Measurements from ENCODE around the gene IL1B.
A peak's percentile ranks its signal among the peaks of the same experiment; 100 is the strongest.
"Not testable (repeated sequence)": the region's sequence is repeated elsewhere in the genome, so short reads cannot be mapped to it uniquely, and the experiment has no call there.

Gene IL1B

GRCh38 chr2:112834396-112835037, 2.1 kb downstream of the IL1B start:
- peaks cover 0 to 97% (median 87%) of the 10 kb centered on the region in 11 experiments; a peak in 19 of 22 replicates for H3K9me3 ChIP-seq (replicated peaks in 1 of 11)
- peaks cover 58 to 80% (median 69%) of the 10 kb centered on the region in 11 experiments for H3K36me3 ChIP-seq
- peaks cover 0 to 69% (median 0%) of the 10 kb centered on the region in 11 experiments; a peak in 6 of 22 replicates for H4K20me1 ChIP-seq
- peak overlapping the region; percentile 77 to 88 (median 84) for H3K9ac ChIP-seq
- peaks cover 67 to 100% (median 96%) of the 10 kb centered on the region in 10 experiments for H3K4me1 ChIP-seq
- H3K27ac ChIP-seq: peak overlapping the region; percentile 72 to 98 (median 96); a peak in 21 of 22 replicates
- no peaks in the 10 kb centered on the region for H3K27me3 ChIP-seq
- peak overlapping the region; percentile 76 to 98 (median 89) for H3K4me2 ChIP-seq
- H3K4me3 ChIP-seq: peak overlapping the region; percentile 58 to 77 (median 70)
- TF ChIP-seq Cebpa-rat (IDR thresholded peaks at IDR 0.05): no peak

- Histone ChIP-seq H3K9me3 (replicated peaks in 1 of 11) (peaks cover 0 to 100% (median 92%) of the 10 kb centered on the region in 11 experiments; a peak in 19 of 22 replicates), H3K27me3 (no peaks in the 10 kb centered on the region), H4K20me1 (peaks cover 0 to 74% (median 0%) of the 10 kb centered on the region in 11 experiments; a peak in 6 of 22 replicates), H3K27ac (peak overlapping the region; percentile 72 to 98 (median 96); a peak in 21 of 22 replicates), H3K36me3 (peaks cover 60 to 80% (median 74%) of the 10 kb centered on the region in 11 experiments), H3K4me3 (peak overlapping the region; percentile 58 to 77 (median 70)), H3K9ac (peak overlapping the region; percentile 77 to 88 (median 84)), H3K4me1 (peaks cover 62 to 100% (median 92%) of the 10 kb centered on the region in 10 experiments), H3K4me2 (peak overlapping the region; percentile 76 to 98 (median 89))
- no peak for TF ChIP-seq Cebpa-rat (IDR thresholded peaks at IDR 0.05)
These were observed 2.6 kb downstream of the IL1B start for GRCh38 chr2:112833976-112834375.

- peaks cover 58 to 99% (median 88%) of the 10 kb centered on the region in 10 experiments for H3K4me1 ChIP-seq
- peak overlapping the region; percentile 58 to 77 (median 70) for H3K4me3 ChIP-seq
- peak overlapping the region; percentile 77 to 88 (median 84) for H3K9ac ChIP-seq
- peak overlapping the region; percentile 7 to 98 (median 96); a peak in 20 of 22 replicates for H3K27ac ChIP-seq
- H3K36me3 ChIP-seq: peaks cover 60 to 80% (median 75%) of the 10 kb centered on the region in 11 experiments
- H4K20me1 ChIP-seq: peaks cover 0 to 78% (median 0%) of the 10 kb centered on the region in 11 experiments; a peak in 6 of 22 replicates
- not testable (repeated sequence) for H3K27me3 ChIP-seq
- peaks cover 0 to 100% (median 92%) of the 10 kb centered on the region in 11 experiments; a peak in 19 of 22 replicates for H3K9me3 ChIP-seq (replicated peaks in 1 of 11)
- peak overlapping the region; percentile 76 to 98 (median 89) for H3K4me2 ChIP-seq
These were observed 3.0 kb downstream of the IL1B start for GRCh38 chr2:112833639-112833931.

GRCh38 chr2:112832841-112833638, 3.5 kb downstream of the IL1B start:
- Histone ChIP-seq H3K9me3 (replicated peaks in 1 of 11) (peaks cover 0 to 96% (median 90%) of the 10 kb centered on the region in 11 experiments; a peak in 19 of 22 replicates), H3K27me3 (no peaks in the 10 kb centered on the region), H3K9ac (peak overlapping the region; percentile 77 to 88 (median 84)), H4K20me1 (peaks cover 0 to 80% (median 0%) of the 10 kb centered on the region in 11 experiments; a peak in 6 of 22 replicates), H3K36me3 (peaks cover 60 to 78% (median 75%) of the 10 kb centered on the region in 11 experiments), H3K4me1 (peaks cover 52 to 94% (median 83%) of the 10 kb centered on the region in 10 experiments), H3K27ac (peak overlapping the region; percentile 7 to 98 (median 96); a peak in 20 of 22 replicates), H3K4me3 (peak overlapping the region; percentile 58 to 77 (median 70); a peak in 19 of 20 replicates), H3K4me2 (peak overlapping the region; percentile 76 to 98 (median 89))
- TF ChIP-seq Cebpa-rat (IDR thresholded peaks at IDR 0.05): no peak

- Histone ChIP-seq H3K4me3 (peak overlapping the region; percentile 58 to 77 (median 70); a peak in 17 of 20 replicates), H3K27me3 (no peaks in the 10 kb centered on the region), H3K9me3 (replicated peaks in 1 of 11) (peaks cover 0 to 93% (median 90%) of the 10 kb centered on the region in 11 experiments; a peak in 19 of 22 replicates), H3K36me3 (peaks cover 60 to 78% (median 72%) of the 10 kb centered on the region in 11 experiments), H4K20me1 (peaks cover 0 to 80% (median 0%) of the 10 kb centered on the region in 11 experiments; a peak in 6 of 22 replicates), H3K4me1 (peaks cover 44 to 92% (median 74%) of the 10 kb centered on the region in 10 experiments), H3K27ac (peak overlapping the region; percentile 6 to 98 (median 96); a peak in 21 of 22 replicates), H3K9ac (peak overlapping the region; percentile 14 to 88 (median 83); a peak in 21 of 22 replicates), H3K4me2 (peak overlapping the region; percentile 76 to 98 (median 89))
- peak in 1 of 11 experiments; percentile 58; a peak in 1 of 22 replicates for TF ChIP-seq Cebpa-rat (IDR thresholded peaks at IDR 0.05)
These were observed 4.4 kb downstream of the IL1B start for GRCh38 chr2:112831946-112832840.

GRCh38 chr2:112831513-112831845, 5.1 kb downstream of the IL1B start:
- Histone ChIP-seq H3K4me2 (peak overlapping the region; percentile 76 to 98 (median 89)), H3K36me3 (peaks cover 60 to 78% (median 73%) of the 10 kb centered on the region in 11 experiments), H3K4me3 (peak overlapping the region in 9 of 10 experiments; percentile 58 to 77 (median 70); a peak in 17 of 20 replicates), H3K4me1 (peaks cover 40 to 87% (median 68%) of the 10 kb centered on the region in 10 experiments), H3K9me3 (replicated peaks in 1 of 11) (peaks cover 0 to 97% (median 90%) of the 10 kb centered on the region in 11 experiments; a peak in 19 of 22 replicates), H4K20me1 (peaks cover 0 to 80% (median 0%) of the 10 kb centered on the region in 11 experiments; a peak in 6 of 22 replicates), H3K27ac (peak overlapping the region; percentile 6 to 98 (median 96); a peak in 21 of 22 replicates), H3K27me3 (no peaks in the 10 kb centered on the region), H3K9ac (peak overlapping the region; percentile 14 to 88 (median 83); a peak in 21 of 22 replicates)
- no peak for TF ChIP-seq Cebpa-rat (IDR thresholded peaks at IDR 0.05)

- H3K27ac ChIP-seq: peak overlapping the region; percentile 6 to 98 (median 96); a peak in 21 of 22 replicates
- peaks cover 0 to 75% (median 0%) of the 10 kb centered on the region in 11 experiments; a peak in 6 of 22 replicates for H4K20me1 ChIP-seq
- H3K4me3 ChIP-seq: peak overlapping the region in 9 of 10 experiments; percentile 58 to 77 (median 70); a peak in 16 of 20 replicates
- H3K9ac ChIP-seq: peak overlapping the region in 10 of 11 experiments; percentile 62 to 88 (median 84); a peak in 18 of 22 replicates
- TF ChIP-seq Cebpa-rat (IDR thresholded peaks at IDR 0.05): no peak
- H3K36me3 ChIP-seq: peaks cover 59 to 74% (median 68%) of the 10 kb centered on the region in 11 experiments
- peak overlapping the region; percentile 76 to 98 (median 89) for H3K4me2 ChIP-seq
- peaks cover 46 to 81% (median 62%) of the 10 kb centered on the region in 10 experiments for H3K4me1 ChIP-seq
- H3K27me3 ChIP-seq: no peaks in the 10 kb centered on the region
- H3K9me3 ChIP-seq (replicated peaks in 1 of 11): peaks cover 0 to 98% (median 90%) of the 10 kb centered on the region in 11 experiments; a peak in 19 of 22 replicates
These were observed 5.7 kb downstream of the IL1B start for GRCh38 chr2:112830682-112831512.

Data from BLaER1 treated with 17β-estradiol and CSF1 and Interleukin-3, amounts not matched to agents 10 nM and 100 nM (cell line).